Vein endothelial cell (primary cell): ENCODE data around the gene GGN. TPM values are rescaled to one million over a fixed set of nuclear protein-coding genes. Genes with fewer than 3 reads are reported as not detected.

ENCODE experiments used
- total RNA-seq: library from RNA; depleted of rRNA; stranded (reverse); fragments of >200 nt; gene quantifications from 2 replicates; pipeline ENCODE4 v1.2.3, GENCODE V29; 2012

Gene GGN, protein sequence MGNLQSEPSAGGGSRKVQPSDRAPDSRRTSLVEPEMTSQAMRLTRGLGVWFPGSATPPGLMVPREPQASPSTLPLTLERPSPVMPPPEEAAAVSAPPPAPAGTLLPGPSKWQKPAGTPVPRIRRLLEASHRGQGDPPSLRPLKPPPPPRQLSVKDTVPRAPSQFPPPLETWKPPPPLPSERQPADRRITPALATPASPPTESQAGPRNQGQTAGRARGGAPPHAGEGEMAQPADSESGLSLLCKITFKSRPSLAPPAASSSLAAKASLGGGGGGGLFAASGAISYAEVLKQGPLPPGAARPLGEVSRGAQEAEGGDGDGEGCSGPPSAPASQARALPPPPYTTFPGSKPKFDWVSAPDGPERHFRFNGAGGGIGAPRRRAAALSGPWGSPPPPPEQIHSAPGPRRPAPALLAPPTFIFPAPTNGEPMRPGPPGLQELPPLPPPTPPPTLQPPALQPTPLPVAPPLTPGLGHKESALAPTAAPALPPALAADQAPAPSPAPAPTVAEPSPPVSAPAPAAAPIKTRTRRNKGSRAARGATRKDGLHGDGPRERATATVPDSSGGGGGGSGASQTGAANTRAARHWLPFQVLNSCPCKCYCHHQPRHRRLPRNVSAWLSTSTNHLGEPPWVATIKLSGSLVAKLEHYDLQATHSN
- total RNA-seq, result 0.29 and 0.65 TPM in 2 replicates

DNA sequence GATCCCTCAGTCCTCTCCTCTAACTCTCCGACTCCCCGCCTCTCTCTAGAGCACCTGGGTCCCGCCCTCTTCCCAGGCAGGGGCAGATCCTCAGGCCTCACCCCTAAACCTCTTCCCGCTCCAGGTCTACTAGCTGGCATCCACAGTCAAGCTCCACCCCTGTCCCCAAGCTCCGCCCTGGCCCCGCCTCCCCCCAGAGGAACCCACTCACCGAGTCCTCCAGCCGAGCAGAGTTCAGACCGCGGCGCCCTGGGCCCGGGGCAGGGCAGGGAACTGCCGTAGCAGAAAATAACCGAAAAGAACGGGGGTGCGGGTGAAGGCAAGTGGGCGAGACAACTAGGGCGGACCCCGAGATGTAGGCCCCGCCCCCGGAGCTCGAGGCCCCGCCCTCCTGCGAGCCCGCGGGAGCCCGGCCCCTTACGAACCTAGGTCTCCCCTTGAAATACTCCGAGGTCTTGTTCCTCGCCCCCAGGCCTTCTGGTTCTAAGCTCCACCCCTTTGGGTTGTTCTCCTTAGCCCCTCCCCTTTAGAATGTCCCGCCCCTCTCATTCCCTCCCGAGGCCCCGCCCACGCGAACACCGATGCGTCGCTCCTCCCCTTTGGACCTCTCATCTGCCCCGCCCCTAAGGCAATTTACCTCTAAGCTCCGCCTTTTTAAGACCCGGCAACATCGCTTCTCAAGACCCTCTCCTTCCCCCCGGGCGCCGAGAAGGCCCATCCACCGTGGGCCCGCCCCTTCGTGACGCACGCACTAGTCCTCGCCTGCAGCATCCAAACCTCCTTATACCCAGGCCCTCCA, at the start of gene GGN:
GGN (minus strand) TSS at position 485 of the 799 bp plus-strand sequence. CDS start 773 bp downstream, outside the sequence.

DNA sequence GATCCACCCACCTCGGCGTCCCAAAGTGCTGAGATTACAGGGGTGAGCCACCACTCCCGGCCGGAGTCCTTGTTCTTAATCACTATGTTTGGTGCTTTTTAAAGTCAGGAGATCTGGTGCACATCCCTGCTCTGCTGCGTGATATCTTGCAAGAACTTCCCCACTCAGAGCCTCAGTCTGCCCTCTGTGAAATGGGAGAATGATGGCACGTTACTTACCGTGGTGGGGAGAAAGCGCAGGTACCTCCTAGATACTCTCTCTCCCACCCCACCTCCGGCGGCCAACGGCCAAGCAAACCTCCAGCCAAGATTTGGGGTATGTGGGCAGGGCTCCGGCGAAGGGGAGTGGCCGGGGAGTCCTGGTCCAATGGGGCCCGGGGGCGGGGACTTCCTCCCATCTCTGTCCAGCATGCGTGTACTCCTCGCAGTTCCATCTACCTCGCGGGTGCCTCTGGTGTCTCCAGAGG, 45.5 kb upstream of the GGN start, which contains the start of gene RYR1:
RYR1 (plus strand) TSS at position 424 of the 466 bp plus-strand sequence. CDS start 139 bp downstream, outside the sequence.

DNA sequence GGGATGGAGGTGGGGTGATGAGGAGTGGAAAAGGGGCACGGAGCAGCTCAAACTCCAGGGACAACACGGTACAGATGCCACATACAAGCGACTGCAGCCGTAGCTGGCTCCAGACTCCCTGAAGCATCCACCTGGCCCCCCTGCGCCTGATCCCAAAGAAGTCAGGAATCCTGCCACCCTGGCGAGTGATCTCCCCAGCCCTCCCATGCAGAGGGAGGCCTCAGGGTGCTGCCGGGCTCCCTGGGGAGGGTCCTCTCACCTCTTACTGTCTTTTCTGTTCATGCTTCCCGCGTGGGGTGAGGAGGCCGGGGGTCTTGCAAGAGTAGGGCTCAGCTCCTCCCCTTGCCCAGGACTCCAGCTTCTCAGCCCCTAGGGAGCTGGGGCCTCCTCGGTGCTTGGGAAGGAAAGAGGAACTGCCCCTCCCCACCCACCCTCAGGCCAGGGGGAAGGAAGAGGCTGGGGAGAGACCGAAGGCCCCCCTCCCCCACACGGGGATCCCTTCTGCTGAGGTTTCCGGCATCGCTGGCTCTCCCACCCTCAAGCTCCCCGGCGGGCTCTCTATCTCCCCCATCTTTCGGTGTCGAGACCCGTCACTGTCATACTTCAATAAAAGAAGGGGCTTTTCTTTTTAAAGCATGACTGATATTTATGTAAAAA, 38.1 kb upstream of the GGN start, which contains the start of gene RASGRP4:
RASGRP4 (minus strand) TSS at position 410 of the 657 bp plus-strand sequence; CDS start at position 282, 128 bp downstream.

DNA sequence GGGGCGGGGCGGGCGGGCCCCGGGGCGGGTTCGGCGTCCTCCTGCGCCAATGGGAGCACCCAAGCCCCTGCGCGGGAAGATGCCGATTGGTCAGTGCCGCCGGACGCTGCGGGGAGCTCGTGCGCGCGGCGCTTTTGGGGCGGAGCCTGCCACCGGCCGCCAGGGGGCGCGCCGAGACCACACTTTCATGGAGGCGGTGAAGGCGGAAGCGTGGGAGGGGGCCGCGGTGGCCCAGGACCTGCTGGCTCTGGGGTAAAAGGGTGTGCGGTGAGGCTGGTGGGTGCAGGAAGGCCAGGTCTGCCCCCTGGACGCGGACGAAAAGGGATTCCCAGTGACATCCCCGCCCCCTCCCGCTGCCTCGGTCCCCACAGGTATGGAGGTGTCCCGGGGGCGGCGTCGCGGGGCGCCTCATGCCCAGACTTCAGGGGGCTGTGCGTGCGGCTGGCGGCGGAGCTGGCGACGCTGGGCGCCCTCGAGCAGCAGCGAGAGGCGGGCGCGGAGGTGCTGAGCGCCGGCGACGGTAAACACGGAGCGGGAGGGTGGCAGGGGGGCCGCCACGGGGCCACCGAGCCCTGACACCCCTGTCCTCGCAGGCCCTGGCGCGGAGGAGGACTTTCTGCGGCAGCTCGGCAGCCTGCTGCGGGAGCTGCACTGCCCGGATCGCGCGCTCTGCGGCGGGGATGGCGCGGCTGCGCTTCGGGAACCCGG, 15.3 kb upstream of the GGN start, which contains the start of gene FAM98C:
FAM98C (plus strand) TSS at position 127 of the 708 bp plus-strand sequence; CDS start at position 188, 61 bp downstream.

DNA sequence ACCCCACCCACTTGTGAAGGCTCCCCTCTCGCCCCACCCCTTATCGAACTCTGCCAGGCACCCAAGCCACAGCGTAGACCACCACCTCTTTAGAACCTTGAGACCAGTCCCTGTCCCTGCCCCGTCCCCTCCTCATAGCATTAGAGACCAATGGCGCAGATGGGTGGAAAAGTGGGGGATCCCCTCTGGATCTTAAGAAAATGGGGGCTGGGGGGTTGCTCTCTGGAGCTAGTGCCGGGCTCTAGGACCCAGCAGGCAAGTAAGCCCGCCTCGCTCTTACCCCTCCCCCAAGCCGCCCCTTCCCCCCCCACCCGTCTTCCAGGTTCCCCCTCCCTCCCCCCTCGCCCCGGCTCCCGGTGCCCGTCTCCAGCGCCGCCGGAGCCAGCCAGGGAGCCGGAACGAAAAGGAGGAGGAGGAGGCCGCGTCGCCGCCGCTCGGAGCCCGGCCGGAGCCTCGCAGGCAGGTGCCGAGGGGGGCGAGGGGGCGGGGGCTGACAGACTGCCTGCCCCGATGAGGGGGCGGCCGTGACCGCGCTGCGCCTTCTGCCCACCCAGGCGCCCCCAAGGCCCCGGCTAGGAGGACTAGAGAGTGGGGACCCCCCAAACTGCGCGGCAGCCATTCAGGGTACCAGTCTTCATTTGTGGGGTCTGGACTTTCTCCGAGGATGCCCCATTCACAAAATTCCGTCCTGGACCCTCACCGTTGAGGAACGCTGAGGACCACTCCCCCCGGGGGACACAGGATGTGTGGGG, 691 bp upstream of the GGN start, which contains the start of gene SPRED3:
SPRED3 (plus strand) TSS at position 349 of the 752 bp plus-strand sequence. CDS start 1,606 bp downstream, outside the sequence.

DNA sequence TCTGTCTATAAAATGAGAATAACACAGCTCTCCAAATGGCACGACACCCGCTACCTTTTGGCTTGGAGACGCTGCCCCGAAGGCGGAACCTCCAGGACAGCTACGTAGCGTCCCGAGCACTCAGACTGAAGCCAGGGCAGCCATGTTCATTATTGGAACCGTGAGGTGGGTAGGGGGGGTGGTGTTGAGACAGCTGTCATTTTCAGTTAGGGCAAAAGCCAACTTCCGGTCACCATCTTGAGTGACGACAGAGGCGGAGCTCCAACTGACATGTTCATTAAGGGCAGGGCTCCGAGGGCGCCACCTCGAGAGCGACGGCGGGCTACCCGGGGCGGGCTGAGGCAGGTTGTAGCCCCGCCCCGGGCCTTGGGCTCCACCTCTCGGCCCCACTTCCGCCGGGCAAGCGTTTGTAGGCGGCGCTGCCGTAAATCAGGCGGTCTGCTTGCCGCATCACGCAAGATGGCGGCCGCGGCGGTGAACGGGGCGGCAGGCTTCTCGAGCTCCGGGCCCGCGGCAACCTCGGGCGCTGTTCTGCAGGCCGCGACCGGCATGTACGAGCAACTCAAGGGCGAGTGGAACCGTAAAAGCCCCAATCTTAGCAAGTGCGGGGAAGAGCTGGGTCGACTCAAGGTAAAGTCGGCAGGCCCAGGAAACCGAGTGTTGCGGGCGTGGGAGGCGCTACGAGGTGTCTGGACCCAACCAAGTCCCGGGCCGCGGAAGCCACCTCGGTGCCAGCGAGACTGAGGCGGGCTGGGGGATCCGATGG, 13.3 kb downstream of the GGN start, which contains the start of gene PSMD8:
PSMD8 (plus strand) TSS at position 240 of the 766 bp plus-strand sequence; CDS start at position 271, 31 bp downstream.

Other genes starting within 250 kb of the GGN start
- gene DPF1, start 163.8 kb downstream of the GGN start, total RNA-seq, result 0.48 and 1.6 TPM in 2 replicates
- gene PPP1R14A, start 131.7 kb downstream of the GGN start, total RNA-seq, result 0.38 TPM in 1 of 2 replicates, not detected in the other
- gene SPINT2, start 123.5 kb downstream of the GGN start, total RNA-seq, result 3.3 and 7.2 TPM in 2 replicates
- gene C19orf33, start 83.8 kb downstream of the GGN start, total RNA-seq, result 3.3 TPM in 1 of 2 replicates, not detected in the other
- gene YIF1B, start 72.1 kb downstream of the GGN start, total RNA-seq, result 70.9 and 91.8 TPM in 2 replicates
- gene KCNK6, start 68.2 kb downstream of the GGN start, total RNA-seq, result 5.2 and 5.8 TPM in 2 replicates
- 1.6 TPM in 2 replicates for gene CATSPERG, start 52.2 kb downstream of the GGN start, total RNA-seq
- 293 and 353 TPM in 2 replicates for gene PSMD8, start 13.5 kb downstream of the GGN start, total RNA-seq
- 7.0 and 9.1 TPM in 2 replicates for gene SPRED3, start 663 bp upstream of the GGN start, total RNA-seq
- 8.2 and 10.1 TPM in 2 replicates for gene FAM98C, start 15.1 kb upstream of the GGN start, total RNA-seq
- gene RASGRP4, start 38.2 kb upstream of the GGN start, total RNA-seq, result not detected in 2 replicates
- under 0.01 TPM in 1 of 2 replicates, not detected in the other for gene RYR1, start 45.7 kb upstream of the GGN start, total RNA-seq
- 0.19 and 0.33 TPM in 2 replicates for gene MAP4K1, start 229.9 kb upstream of the GGN start, total RNA-seq
- 369 and 446 TPM in 2 replicates for gene EIF3K, start 231.2 kb upstream of the GGN start, total RNA-seq